ENCODE results near the gene MEGF8. TPM values are rescaled to one million over a fixed set of nuclear protein-coding genes. Genes with fewer than 3 reads are reported as not detected.

The MEGF8 gene
- total RNA-seq, 1 experiment from 2014 or later, result 7.7 TPM

GRCh38 chr19:42281146-42281826 is 44.1 kb upstream of the MEGF8 start:
- TF ChIP-seq EZH2phosphoT487 (IDR thresholded peaks at IDR 0.05; ENCODE audit: borderline replicate concordance, low read length) (no peak), EZH2 (IDR thresholded peaks at IDR 0.05; ENCODE audit: low read length, unreplicated experiment) (no peak), CTCF (conservative IDR thresholded peaks at IDR 0.05; ENCODE audit: low read depth, low read length) (no peak)
- ATAC-seq, result no peak
- Histone ChIP-seq H3K9me2 (replicated peaks; ENCODE audit: low read length) (no peaks in the 10 kb centered on the region), H3K4me1 (ENCODE audit: insufficient read depth, low read length) (no peaks in the 10 kb centered on the region), H3K9me3 (ENCODE audit: low read length) (no peaks in the 10 kb centered on the region), H2AFZ (ENCODE audit: low read length) (no peak overlapping the region), H3K4me3 (ENCODE audit: low read length) (no peak overlapping the region), H3K27ac (ENCODE audit: low read length) (no peak overlapping the region), H3K4me2 (ENCODE audit: low read length) (no peak overlapping the region), H3K36me3 (ENCODE audit: low read depth, low read length) (no peaks in the 10 kb centered on the region), H3K79me2 (ENCODE audit: low read length) (no peaks in the 10 kb centered on the region), H3F3A (ENCODE audit: low read length, unreplicated experiment) (no peaks in the 10 kb centered on the region), H3K27me3 (ENCODE audit: low read length) (no peaks in the 10 kb centered on the region), H4K20me1 (ENCODE audit: low read length) (no peaks in the 10 kb centered on the region), H3K9ac (ENCODE audit: low read length) (no peak overlapping the region)
- intact Hi-C loops (cut with micrococcal nuclease), result no loop called here
- BruUV-seq (replicated peaks), result no TSS peak
- ChIA-PET CTCF (no interaction called here), POLR2A (ENCODE audit: unreplicated experiment) (no interaction called here)
- DNase-seq, result no peak

- H3K4me2 ChIP-seq (ENCODE audit: low read length), result no peak overlapping the region
- no peaks in the 10 kb centered on the region for H3K4me1 ChIP-seq (ENCODE audit: insufficient read depth, low read length)
- H3K27me3 ChIP-seq (ENCODE audit: low read length), result no peaks in the 10 kb centered on the region
- H3K36me3 ChIP-seq (ENCODE audit: low read depth, low read length), result no peaks in the 10 kb centered on the region
- H3F3A ChIP-seq (ENCODE audit: low read length, unreplicated experiment), result no peaks in the 10 kb centered on the region
- no TSS peak for BruUV-seq (replicated peaks)
- no peak for ATAC-seq
- no peaks in the 10 kb centered on the region for H3K9me2 ChIP-seq (replicated peaks; ENCODE audit: low read length)
- no peak overlapping the region for H3K4me3 ChIP-seq (ENCODE audit: low read length)
- ChIA-PET CTCF (no interaction called here), POLR2A (ENCODE audit: unreplicated experiment) (no interaction called here)
- no peak overlapping the region for H2AFZ ChIP-seq (ENCODE audit: low read length)
- no peak for DNase-seq
- H4K20me1 ChIP-seq (ENCODE audit: low read length), result no peaks in the 10 kb centered on the region
- H3K79me2 ChIP-seq (ENCODE audit: low read length), result no peaks in the 10 kb centered on the region
- TF ChIP-seq EZH2 (IDR thresholded peaks at IDR 0.05; ENCODE audit: low read length, unreplicated experiment) (no peak), CTCF (conservative IDR thresholded peaks at IDR 0.05; ENCODE audit: low read depth, low read length) (no peak), EZH2phosphoT487 (IDR thresholded peaks at IDR 0.05; ENCODE audit: borderline replicate concordance, low read length) (no peak)
- no peak overlapping the region for H3K9ac ChIP-seq (ENCODE audit: low read length)
- H3K27ac ChIP-seq (ENCODE audit: low read length), result no peak overlapping the region
- no peaks in the 10 kb centered on the region for H3K9me3 ChIP-seq (ENCODE audit: low read length)
- intact Hi-C loops (cut with micrococcal nuclease), result no loop called here
Measured at GRCh38 chr19:42281827-42282762, 43.3 kb upstream of the MEGF8 start.

GRCh38 chr19:42282819-42283187 is 42.6 kb upstream of the MEGF8 start:
- DNase-seq (no peak), ATAC-seq (no peak)
- H3K4me2 ChIP-seq (ENCODE audit: low read length), result no peak overlapping the region
- BruUV-seq (replicated peaks), result no TSS peak
- intact Hi-C loops (cut with micrococcal nuclease), result no loop called here
- H3K9me3 ChIP-seq (ENCODE audit: low read length), result no peaks in the 10 kb centered on the region
- no peak overlapping the region for H2AFZ ChIP-seq (ENCODE audit: low read length)
- H3F3A ChIP-seq (ENCODE audit: low read length, unreplicated experiment), result no peaks in the 10 kb centered on the region
- TF ChIP-seq EZH2 (IDR thresholded peaks at IDR 0.05; ENCODE audit: low read length, unreplicated experiment), result no peak
- TF ChIP-seq CTCF (conservative IDR thresholded peaks at IDR 0.05; ENCODE audit: low read depth, low read length), result no peak
- TF ChIP-seq EZH2phosphoT487 (IDR thresholded peaks at IDR 0.05; ENCODE audit: borderline replicate concordance, low read length), result no peak
- H3K9me2 ChIP-seq (replicated peaks; ENCODE audit: low read length), result no peaks in the 10 kb centered on the region
- H3K4me1 ChIP-seq (ENCODE audit: insufficient read depth, low read length), result no peaks in the 10 kb centered on the region
- no peak overlapping the region for H3K27ac ChIP-seq (ENCODE audit: low read length)
- H4K20me1 ChIP-seq (ENCODE audit: low read length), result no peaks in the 10 kb centered on the region
- no peaks in the 10 kb centered on the region for H3K36me3 ChIP-seq (ENCODE audit: low read depth, low read length)
- H3K79me2 ChIP-seq (ENCODE audit: low read length), result no peaks in the 10 kb centered on the region
- no peak overlapping the region for H3K4me3 ChIP-seq (ENCODE audit: low read length)
- no peak overlapping the region for H3K9ac ChIP-seq (ENCODE audit: low read length)
- POLR2A ChIA-PET (ENCODE audit: unreplicated experiment), result no interaction called here
- no peaks in the 10 kb centered on the region for H3K27me3 ChIP-seq (ENCODE audit: low read length)
- CTCF ChIA-PET, result no interaction called here
